ENCODE data around the gene SRCAP. TPM values are rescaled to one million over a fixed set of nuclear protein-coding genes. Genes with fewer than 3 reads are reported as not detected.

The SRCAP gene
- total and polyA plus RNA-seq, 11 donors, result 22.9 to 51.2 (median 39.7) TPM

- 93 to 96% (median 95%) methylated on average over 10 of the region's 10 CpGs for WGBS, 4 donors
- intact Hi-C loops (cut with DNase I), result loop anchor here in 2 of 10 donors (2.0 to 5.0 kb wide), 2 partner anchors 21 to 38 kb away; a partner anchor contains a TSS
- no peaks in the 10 kb centered on the region for H3K27me3 ChIP-seq
These were observed 5.0 kb downstream of the SRCAP start for GRCh38 chr16:30703971-30704370.

GRCh38 chr16:30706046-30706445 is 7.1 kb downstream of the SRCAP start:
- DNase-seq (no peak), ATAC-seq (no peak)
- Histone ChIP-seq H3K36me3 (peaks cover 27 to 99% (median 98%) of the 10 kb centered on the region in 9 donors), H3K4me3 (no peak overlapping the region), H3K27ac (no peak overlapping the region), H3K27me3 (no peaks in the 10 kb centered on the region), H3K4me1 (peaks cover 0 to 9% (median 4%) of the 10 kb centered on the region in 12 donors), H3K9me3 (no peaks in the 10 kb centered on the region)
- WGBS, 4 donors, result 90 to 96% (median 94%) methylated on average over 6 of the region's 6 CpGs
- TF ChIP-seq CTCF (IDR thresholded peaks at IDR 0.05) (no peak), POLR2A (IDR thresholded peaks at IDR 0.05) (no peak)
- intact Hi-C loops (cut with DNase I), result no loop called here

More at GRCh38 chr16:30703971-30704370, 5.0 kb downstream of the SRCAP start:
- ATAC-seq, result no peak
- Histone ChIP-seq H3K9me3 (no peaks in the 10 kb centered on the region), H3K4me1 (peaks cover 6 to 28% (median 22%) of the 10 kb centered on the region in 12 donors), H3K27ac (no peak overlapping the region), H3K36me3 (peaks cover 15 to 93% (median 89%) of the 10 kb centered on the region in 9 donors), H3K4me3 (no peak overlapping the region)
- no peak for DNase-seq
- TF ChIP-seq CTCF (IDR thresholded peaks at IDR 0.05) (no peak), POLR2A (IDR thresholded peaks at IDR 0.05) (no peak)

- no peak overlapping the region for H3K27ac ChIP-seq
- no peak for ATAC-seq
- H3K4me1 ChIP-seq, result peaks cover 0 to 23% (median 0%) of the 10 kb centered on the region in 12 donors
- no peak for TF ChIP-seq CTCF (IDR thresholded peaks at IDR 0.05)
- TF ChIP-seq POLR2A (IDR thresholded peaks at IDR 0.05), result no peak
- intact Hi-C loops (cut with DNase I), result no loop called here
- H3K4me3 ChIP-seq, result no peak overlapping the region
- WGBS, 4 donors, result 75 to 86% (median 83%) methylated on average over 4 of the region's 4 CpGs
- H3K9me3 ChIP-seq, result no peaks in the 10 kb centered on the region
- DNase-seq, result peak in 1 of 5 donors; percentile 4
- H3K36me3 ChIP-seq, result peaks cover 23 to 100% (median 100%) of the 10 kb centered on the region in 9 donors
- no peaks in the 10 kb centered on the region for H3K27me3 ChIP-seq
These were observed 12.0 kb downstream of the SRCAP start for GRCh38 chr16:30710971-30711370.

GRCh38 chr16:30711712-30712111 is 12.7 kb downstream of the SRCAP start:
- Histone ChIP-seq H3K4me3 (no peak overlapping the region), H3K27me3 (no peaks in the 10 kb centered on the region), H3K9me3 (no peaks in the 10 kb centered on the region), H3K4me1 (peaks cover 0 to 31% (median 0%) of the 10 kb centered on the region in 12 donors), H3K36me3 (peaks cover 22 to 100% (median 100%) of the 10 kb centered on the region in 9 donors), H3K27ac (no peak overlapping the region)
- intact Hi-C loops (cut with DNase I), result no loop called here
- no peak for ATAC-seq
- 94 to 100% (median 97%) methylated on average over 1 of the region's 1 CpG for WGBS, 4 donors
- DNase-seq, result peak in 1 of 5 donors; percentile 6
- TF ChIP-seq CTCF (IDR thresholded peaks at IDR 0.05), result no peak
- no peak for TF ChIP-seq POLR2A (IDR thresholded peaks at IDR 0.05)
